HepG2 (cell line): ENCODE results near the gene PCSK6. TPM values are rescaled to one million over a fixed set of nuclear protein-coding genes. Genes with fewer than 3 reads are reported as not detected.
A peak's percentile ranks its signal among the peaks of the same experiment; 100 is the strongest.

Source experiments
- ARHGAP35 ChIP-seq: sonication (generic); formaldehyde crosslinking; IDR thresholded peaks from 2 replicates; pipeline ENCODE4 v1.9.0; 2022; ENCODE audit warnings: mild to moderate bottlenecking, inconsistent platforms, moderate library complexity, missing genetic modification reagents, borderline replicate concordance
- ASH2L ChIP-seq: fragments of 300-600, 200-600 bp; sonication (generic); IDR thresholded peaks from 2 replicates; pipeline ENCODE4 v1.7.0; 2017; ENCODE audit warnings: low read depth, mild to moderate bottlenecking, moderate library complexity, mixed read lengths, low read length; ENCODE audit not compliant: insufficient read length
- EP300 ChIP-seq, 3 experiments: sonication (generic) in 1 of 3; formaldehyde crosslinking in 1 of 3; IDR thresholded peaks; 2 replicates each; pipeline versions ENCODE4 v1.5.1 to v1.6.1; 2011 to 2020; ENCODE audit warnings: low read depth in 2 of 3, low read length in 2 of 3, borderline replicate concordance in 1 of 3, improper control_type of control experiment in 1 of 3, mild to moderate bottlenecking in 1 of 3, missing genetic modification reagents in 1 of 3, moderate library complexity in 1 of 3
- FOXA3 ChIP-seq: IDR thresholded peaks from 2 replicates; pipeline ENCODE4 v1.6.1; 2016; ENCODE audit warnings: missing genetic modification reagents, missing compliant biosample characterization
- JARID2 ChIP-seq: sonication (generic); formaldehyde crosslinking; IDR thresholded peaks from 2 replicates; pipeline ENCODE4 v1.8.1; 2023; ENCODE audit warnings: missing genetic modification reagents, inconsistent platforms; ENCODE audit not compliant: insufficient replicate concordance
- ZC3H4 ChIP-seq: sonication (generic); formaldehyde crosslinking; IDR thresholded peaks from 2 replicates; pipeline ENCODE4 v1.4.0; 2020; ENCODE audit warnings: missing genetic modification reagents, borderline replicate concordance
- ZFP82 ChIP-seq: sonication (generic); formaldehyde crosslinking; IDR thresholded peaks from 2 replicates; pipeline ENCODE4 v1.5.1; 2020; ENCODE audit warnings: mild to moderate bottlenecking, missing genetic modification reagents, borderline replicate concordance
- ZNF382 ChIP-seq: sonication (generic); formaldehyde crosslinking; IDR thresholded peaks from 2 replicates; pipeline ENCODE4 v1.5.0; 2020; ENCODE audit warnings: missing genetic modification reagents, mild to moderate bottlenecking, borderline replicate concordance
- ZNF446 ChIP-seq: sonication (generic); formaldehyde crosslinking; IDR thresholded peaks from 2 replicates; pipeline ENCODE4 v1.5.0; 2020; ENCODE audit warnings: mild to moderate bottlenecking, missing genetic modification reagents
- ZNF451 ChIP-seq: sonication (generic); formaldehyde crosslinking; IDR thresholded peaks from 2 replicates; pipeline ENCODE4 v1.5.0; 2020; ENCODE audit warnings: mild to moderate bottlenecking, missing genetic modification reagents
- ZNF816 ChIP-seq: sonication (generic); formaldehyde crosslinking; IDR thresholded peaks from 2 replicates; pipeline ENCODE4 v1.8.0; 2022; ENCODE audit warnings: missing genetic modification reagents, mild to moderate bottlenecking, borderline replicate concordance
- ZZZ3 ChIP-seq: sonication (generic); formaldehyde crosslinking; IDR thresholded peaks from 2 replicates; pipeline ENCODE4 v1.4.0; 2020; ENCODE audit warnings: missing genetic modification reagents, mild to moderate bottlenecking, borderline replicate concordance
- polyA plus RNA-seq, 8 experiments: library from polyadenylated mRNA; depleted of rRNA in 3 of 8; stranded (reverse) in 7 of 8; unstranded in 1 of 8; fragments of >200 nt; fragmentation: Illumina TruSeq in 4 of 8; extraction: Trizol in 4 of 8; gene quantifications; 2 replicates each; pipeline versions ENCODE4 v1.2.1 to v1.2.3, GENCODE V29; 2011 to 2016; ENCODE audit warnings: low read depth in 4 of 8, missing spikeins in 1 of 8, mixed read lengths in 1 of 8; ENCODE audit not compliant: insufficient read depth in 1 of 8
- total RNA-seq, 5 experiments: library from RNA; depleted of rRNA; stranded (reverse); fragments of >200 nt; fragmentation: Illumina TruSeq; extraction: Trizol; gene quantifications; 2 replicates each; pipeline ENCODE4 v1.2.3, GENCODE V29; 2016; ENCODE audit warnings: low read depth in 1 of 5
- TF ChIP-seq, protein P1 (sequence below): sonication (generic); formaldehyde crosslinking; IDR thresholded peaks from 2 replicates; pipeline ENCODE4 v1.8.0; 2022; ENCODE audit warnings: mild to moderate bottlenecking, missing genetic modification reagents, borderline replicate concordance
- TF ChIP-seq, protein P2 (sequence below): sonication (generic); formaldehyde crosslinking; IDR thresholded peaks from 2 replicates; pipeline ENCODE4 v1.8.1; 2023; ENCODE audit warnings: mild to moderate bottlenecking, missing genetic modification reagents, borderline replicate concordance
- TF ChIP-seq, protein P3 (sequence below): sonication (generic); formaldehyde crosslinking; IDR thresholded peaks from 2 replicates; pipeline ENCODE4 v1.4.0; 2020; ENCODE audit warnings: mild to moderate bottlenecking, missing genetic modification reagents
- TF ChIP-seq, protein P4 (sequence below): sonication (generic); formaldehyde crosslinking; IDR thresholded peaks from 2 replicates; pipeline ENCODE4 v1.4.0; 2020; ENCODE audit warnings: missing genetic modification reagents
- TF ChIP-seq, protein P5 (sequence below): sonication (generic); formaldehyde crosslinking; IDR thresholded peaks from 2 replicates; pipeline ENCODE4 v1.4.0; 2020; ENCODE audit warnings: missing genetic modification reagents; ENCODE audit errors: not compliant biosample characterization
- TF ChIP-seq, protein P6 (sequence below): sonication (generic); formaldehyde crosslinking; IDR thresholded peaks from 2 replicates; pipeline ENCODE4 v1.9.0; 2021; ENCODE audit warnings: missing genetic modification reagents, borderline replicate concordance

The PCSK6 gene
- total and polyA plus RNA-seq, 2 of the 13 experiments (the other 11 are each of a cell fraction or from before 2014, with no cell fraction given): 56.5 to 155 TPM

DNA sequence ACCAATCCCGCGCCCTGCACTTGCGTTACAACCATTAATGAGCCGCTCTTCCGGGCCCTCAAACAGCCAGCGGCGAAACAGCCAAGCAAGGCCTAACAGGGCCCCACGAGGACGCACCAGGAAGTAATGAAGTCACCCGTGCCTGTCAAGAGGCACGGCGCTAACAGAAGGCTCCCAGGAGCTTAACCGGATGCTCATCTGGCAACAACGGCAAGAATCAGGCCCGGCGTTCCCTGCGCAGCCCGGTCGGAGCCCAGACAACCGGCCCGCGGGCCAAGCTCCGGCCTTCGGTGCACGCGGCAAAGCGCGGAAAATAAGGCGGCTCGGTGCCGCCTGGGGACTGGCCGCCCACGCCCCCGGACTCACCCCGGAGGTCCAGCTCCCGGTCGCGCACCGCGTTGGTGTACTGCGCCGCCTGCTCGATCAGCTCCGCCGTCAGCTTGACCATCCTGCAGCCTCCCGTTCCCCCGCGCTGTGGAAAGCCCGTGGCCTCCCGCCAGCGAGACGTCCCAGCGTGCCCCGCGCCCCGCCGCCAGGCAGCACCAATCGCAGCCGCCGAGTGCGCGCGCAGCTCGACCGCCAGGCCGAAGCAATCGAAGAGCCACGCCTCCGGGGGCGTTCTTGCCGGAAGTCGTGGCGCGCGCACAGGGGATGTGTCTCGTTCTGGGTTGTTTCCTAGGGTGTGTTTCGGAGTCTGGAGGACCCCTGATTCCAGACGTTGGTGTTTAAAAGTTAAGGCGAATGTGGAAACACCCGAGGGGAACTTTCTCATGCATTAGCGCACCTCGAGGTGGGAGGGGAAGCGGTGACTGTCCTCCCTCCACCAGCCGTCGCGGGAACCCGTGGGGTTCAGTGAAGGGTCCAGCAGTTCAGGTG, 194.5 kb downstream of the PCSK6 start, which contains the start of gene SNRPA1 (continued):
- no peak for TF ChIP-seq JARID2
- no peak for TF ChIP-seq ZNF382 (CRISPR knock-in tag)
- TF ChIP-seq ZC3H4 (CRISPR knock-in tag): no peak
- TF ChIP-seq ZZZ3: peak; percentile 92; the same call in 1 of the 2 replicates
- no peak for TF ChIP-seq ZNF816 (CRISPR knock-in tag)
- peak; percentile 89; the same call in 1 of the 2 replicates for TF ChIP-seq ZFP82
- TF ChIP-seq, protein P1, sequence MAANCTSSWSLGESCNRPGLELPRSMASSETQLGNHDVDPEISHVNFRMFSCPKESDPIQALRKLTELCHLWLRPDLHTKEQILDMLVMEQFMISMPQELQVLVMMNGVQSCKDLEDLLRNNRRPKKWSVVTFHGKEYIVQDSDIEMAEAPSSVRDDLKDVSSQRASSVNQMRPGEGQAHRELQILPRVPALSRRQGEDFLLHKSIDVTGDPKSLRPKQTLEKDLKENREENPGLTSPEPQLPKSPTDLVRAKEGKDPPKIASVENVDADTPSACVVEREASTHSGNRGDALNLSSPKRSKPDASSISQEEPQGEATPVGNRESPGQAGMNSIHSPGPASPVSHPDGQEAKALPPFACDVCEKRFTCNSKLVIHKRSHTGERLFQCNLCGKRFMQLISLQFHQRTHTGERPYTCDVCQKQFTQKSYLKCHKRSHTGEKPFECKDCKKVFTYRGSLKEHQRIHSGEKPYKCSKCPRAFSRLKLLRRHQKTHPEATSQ (CRISPR knock-in tag): peak; percentile 74; the same call in 1 of the 2 replicates
- peak; percentile 73 for TF ChIP-seq FOXA3 (CRISPR knock-in tag)
- TF ChIP-seq, protein P2, sequence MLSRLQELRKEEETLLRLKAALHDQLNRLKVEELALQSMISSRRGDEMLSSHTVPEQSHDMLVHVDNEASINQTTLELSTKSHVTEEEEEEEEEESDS (CRISPR knock-in tag): no peak
- TF ChIP-seq, protein P3, sequence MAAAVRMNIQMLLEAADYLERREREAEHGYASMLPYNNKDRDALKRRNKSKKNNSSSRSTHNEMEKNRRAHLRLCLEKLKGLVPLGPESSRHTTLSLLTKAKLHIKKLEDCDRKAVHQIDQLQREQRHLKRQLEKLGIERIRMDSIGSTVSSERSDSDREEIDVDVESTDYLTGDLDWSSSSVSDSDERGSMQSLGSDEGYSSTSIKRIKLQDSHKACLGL (CRISPR knock-in tag): peak; percentile 87
- peak; percentile 82 for TF ChIP-seq ZNF451 (CRISPR knock-in tag)
- TF ChIP-seq, protein P4, sequence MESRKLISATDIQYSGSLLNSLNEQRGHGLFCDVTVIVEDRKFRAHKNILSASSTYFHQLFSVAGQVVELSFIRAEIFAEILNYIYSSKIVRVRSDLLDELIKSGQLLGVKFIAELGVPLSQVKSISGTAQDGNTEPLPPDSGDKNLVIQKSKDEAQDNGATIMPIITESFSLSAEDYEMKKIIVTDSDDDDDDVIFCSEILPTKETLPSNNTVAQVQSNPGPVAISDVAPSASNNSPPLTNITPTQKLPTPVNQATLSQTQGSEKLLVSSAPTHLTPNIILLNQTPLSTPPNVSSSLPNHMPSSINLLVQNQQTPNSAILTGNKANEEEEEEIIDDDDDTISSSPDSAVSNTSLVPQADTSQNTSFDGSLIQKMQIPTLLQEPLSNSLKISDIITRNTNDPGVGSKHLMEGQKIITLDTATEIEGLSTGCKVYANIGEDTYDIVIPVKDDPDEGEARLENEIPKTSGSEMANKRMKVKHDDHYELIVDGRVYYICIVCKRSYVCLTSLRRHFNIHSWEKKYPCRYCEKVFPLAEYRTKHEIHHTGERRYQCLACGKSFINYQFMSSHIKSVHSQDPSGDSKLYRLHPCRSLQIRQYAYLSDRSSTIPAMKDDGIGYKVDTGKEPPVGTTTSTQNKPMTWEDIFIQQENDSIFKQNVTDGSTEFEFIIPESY (CRISPR knock-in tag): peak; percentile 38; the same call in 1 of the 2 replicates
- TF ChIP-seq ZNF446 (CRISPR knock-in tag): peak; percentile 62; the same call in 1 of the 2 replicates
- TF ChIP-seq ASH2L: peak; percentile 96
- TF ChIP-seq, protein P5, sequence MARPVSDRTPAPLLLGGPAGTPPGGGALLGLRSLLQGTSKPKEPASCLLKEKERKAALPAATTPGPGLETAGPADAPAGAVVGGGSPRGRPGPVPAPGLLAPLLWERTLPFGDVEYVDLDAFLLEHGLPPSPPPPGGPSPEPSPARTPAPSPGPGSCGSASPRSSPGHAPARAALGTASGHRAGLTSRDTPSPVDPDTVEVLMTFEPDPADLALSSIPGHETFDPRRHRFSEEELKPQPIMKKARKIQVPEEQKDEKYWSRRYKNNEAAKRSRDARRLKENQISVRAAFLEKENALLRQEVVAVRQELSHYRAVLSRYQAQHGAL: no peak
- TF ChIP-seq ARHGAP35 (CRISPR knock-in tag): no peak; the same call in 1 of the 2 replicates
- TF ChIP-seq EP300 (IDR thresholded peaks at IDR 0.05; ENCODE audit: low read depth in 2 of 2, low read length in 2 of 2): peak in 1 of 2 experiments; percentile 59; a peak in 1 of 4 replicates
- TF ChIP-seq EP300 (CRISPR knock-in tag; IDR thresholded peaks at IDR 0.05; ENCODE audit: borderline replicate concordance): no peak
- TF ChIP-seq, protein P6, sequence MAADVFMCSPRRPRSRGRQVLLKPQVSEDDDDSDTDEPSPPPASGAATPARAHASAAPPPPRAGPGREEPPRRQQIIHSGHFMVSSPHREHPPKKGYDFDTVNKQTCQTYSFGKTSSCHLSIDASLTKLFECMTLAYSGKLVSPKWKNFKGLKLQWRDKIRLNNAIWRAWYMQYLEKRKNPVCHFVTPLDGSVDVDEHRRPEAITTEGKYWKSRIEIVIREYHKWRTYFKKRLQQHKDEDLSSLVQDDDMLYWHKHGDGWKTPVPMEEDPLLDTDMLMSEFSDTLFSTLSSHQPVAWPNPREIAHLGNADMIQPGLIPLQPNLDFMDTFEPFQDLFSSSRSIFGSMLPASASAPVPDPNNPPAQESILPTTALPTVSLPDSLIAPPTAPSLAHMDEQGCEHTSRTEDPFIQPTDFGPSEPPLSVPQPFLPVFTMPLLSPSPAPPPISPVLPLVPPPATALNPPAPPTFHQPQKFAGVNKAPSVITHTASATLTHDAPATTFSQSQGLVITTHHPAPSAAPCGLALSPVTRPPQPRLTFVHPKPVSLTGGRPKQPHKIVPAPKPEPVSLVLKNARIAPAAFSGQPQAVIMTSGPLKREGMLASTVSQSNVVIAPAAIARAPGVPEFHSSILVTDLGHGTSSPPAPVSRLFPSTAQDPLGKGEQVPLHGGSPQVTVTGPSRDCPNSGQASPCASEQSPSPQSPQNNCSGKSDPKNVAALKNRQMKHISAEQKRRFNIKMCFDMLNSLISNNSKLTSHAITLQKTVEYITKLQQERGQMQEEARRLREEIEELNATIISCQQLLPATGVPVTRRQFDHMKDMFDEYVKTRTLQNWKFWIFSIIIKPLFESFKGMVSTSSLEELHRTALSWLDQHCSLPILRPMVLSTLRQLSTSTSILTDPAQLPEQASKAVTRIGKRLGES (CRISPR knock-in tag): 0 out of 2 replicates have a peak, but pooled peaks have one; percentile 17
